ENCODE measurements around the gene OTOGL.

The OTOGL gene

GRCh38 chr12:80412343-80412953 is 313.1 kb downstream of the OTOGL start:
- Histone ChIP-seq H3K4ac (ENCODE audit: low read depth, low read length) (no peak overlapping the region), H4K8ac (ENCODE audit: low read depth, low read length) (no peak overlapping the region), H3K4me3 (ENCODE audit: low read depth, low read length) (no peak overlapping the region), H2AFZ (ENCODE audit: insufficient read depth, low read length, poor library complexity) (no peak overlapping the region), H2AK5ac (ENCODE audit: low read length) (no peak overlapping the region), H3K4me1 (ENCODE audit: control insufficient read depth in 1 of 2, insufficient read depth in 2 of 2, low read length in 2 of 2) (no peaks in the 10 kb centered on the region), H2BK12ac (ENCODE audit: low read length) (no peak overlapping the region), H3K23ac (ENCODE audit: low read length) (no peak overlapping the region), H3K14ac (ENCODE audit: low read length) (no peak overlapping the region), H3K79me1 (ENCODE audit: low read length) (no peaks in the 10 kb centered on the region), H3K27me3 (ENCODE audit: insufficient read depth, low read length) (no peaks in the 10 kb centered on the region), H3K4me2 (ENCODE audit: low read length) (no peak overlapping the region), H2BK120ac (ENCODE audit: insufficient read depth, low read length, poor library complexity) (no peak overlapping the region), H4K12ac (ENCODE audit: low read depth, low read length) (no peak overlapping the region), H3K9me3 (ENCODE audit: insufficient read depth, low read depth, low read length) (no peaks in the 10 kb centered on the region), H4K91ac (ENCODE audit: low read depth, low read length) (no peak overlapping the region), H3K18ac (ENCODE audit: low read length) (no peak overlapping the region), H3K27ac (ENCODE audit: low read depth, low read length) (no peak overlapping the region), H3K9ac (ENCODE audit: low read length) (no peak overlapping the region), H3K36me3 (ENCODE audit: control insufficient read depth in 1 of 2, insufficient read depth in 2 of 2, low read length in 2 of 2) (no peaks in the 10 kb centered on the region), H2BK5ac (ENCODE audit: low read depth, low read length, poor library complexity) (no peak overlapping the region), H3K79me2 (ENCODE audit: control insufficient read depth, insufficient read depth, low read length, poor library complexity) (no peaks in the 10 kb centered on the region)
- no CpG with 5 or more reads among the region's 3 CpGs for WGBS (ENCODE audit: extremely low coverage, insufficient coverage, insufficient read length)
- peak in 1 of 2 donors; percentile 85 for DNase-seq

- H2AK5ac ChIP-seq (ENCODE audit: low read length) = no peak overlapping the region
- H3K79me1 ChIP-seq (ENCODE audit: low read length) = no peaks in the 10 kb centered on the region
- no peak overlapping the region for H3K4ac ChIP-seq (ENCODE audit: low read depth, low read length)
- H3K27ac ChIP-seq (ENCODE audit: low read depth, low read length) = no peak overlapping the region
- no peak overlapping the region for H3K4me3 ChIP-seq (ENCODE audit: low read depth, low read length)
- no peak overlapping the region for H3K4me2 ChIP-seq (ENCODE audit: low read length)
- no peaks in the 10 kb centered on the region for H3K9me3 ChIP-seq (ENCODE audit: insufficient read depth, low read depth, low read length)
- H2AFZ ChIP-seq (ENCODE audit: insufficient read depth, low read length, poor library complexity) = no peak overlapping the region
- H4K8ac ChIP-seq (ENCODE audit: low read depth, low read length) = no peak overlapping the region
- H3K36me3 ChIP-seq (ENCODE audit: control insufficient read depth in 1 of 2, insufficient read depth in 2 of 2, low read length in 2 of 2) = no peaks in the 10 kb centered on the region
- no peak overlapping the region for H4K12ac ChIP-seq (ENCODE audit: low read depth, low read length)
- H2BK12ac ChIP-seq (ENCODE audit: low read length) = no peak overlapping the region
- H2BK5ac ChIP-seq (ENCODE audit: low read depth, low read length, poor library complexity) = no peak overlapping the region
- no peak overlapping the region for H3K9ac ChIP-seq (ENCODE audit: low read length)
- H3K27me3 ChIP-seq (ENCODE audit: insufficient read depth, low read length) = no peaks in the 10 kb centered on the region
- no peak overlapping the region for H3K23ac ChIP-seq (ENCODE audit: low read length)
- DNase-seq = peak in 1 of 2 donors; percentile 46
- H2BK120ac ChIP-seq (ENCODE audit: insufficient read depth, low read length, poor library complexity) = no peak overlapping the region
- H3K79me2 ChIP-seq (ENCODE audit: control insufficient read depth, insufficient read depth, low read length, poor library complexity) = no peaks in the 10 kb centered on the region
- no peak overlapping the region for H3K14ac ChIP-seq (ENCODE audit: low read length)
- H3K4me1 ChIP-seq (ENCODE audit: control insufficient read depth in 1 of 2, insufficient read depth in 2 of 2, low read length in 2 of 2) = no peaks in the 10 kb centered on the region
- no peak overlapping the region for H4K91ac ChIP-seq (ENCODE audit: low read depth, low read length)
- no CpG with 5 or more reads among the region's 3 CpGs for WGBS (ENCODE audit: extremely low coverage, insufficient coverage, insufficient read length)
- H3K18ac ChIP-seq (ENCODE audit: low read length) = no peak overlapping the region
Measured at GRCh38 chr12:80413462-80413861, 314.1 kb downstream of the OTOGL start.

GRCh38 chr12:80415466-80415865 is 316.1 kb downstream of the OTOGL start:
- Histone ChIP-seq H3K4ac (ENCODE audit: low read depth, low read length) (no peak overlapping the region), H3K79me1 (ENCODE audit: low read length) (no peaks in the 10 kb centered on the region), H3K27me3 (ENCODE audit: insufficient read depth, low read length) (no peaks in the 10 kb centered on the region), H2AK5ac (ENCODE audit: low read length) (no peak overlapping the region), H3K14ac (ENCODE audit: low read length) (no peak overlapping the region), H3K4me1 (ENCODE audit: control insufficient read depth in 1 of 2, insufficient read depth in 2 of 2, low read length in 2 of 2) (no peaks in the 10 kb centered on the region), H3K79me2 (ENCODE audit: control insufficient read depth, insufficient read depth, low read length, poor library complexity) (no peaks in the 10 kb centered on the region), H4K91ac (ENCODE audit: low read depth, low read length) (no peak overlapping the region), H4K8ac (ENCODE audit: low read depth, low read length) (no peak overlapping the region), H3K4me3 (ENCODE audit: low read depth, low read length) (no peak overlapping the region), H3K27ac (ENCODE audit: low read depth, low read length) (no peak overlapping the region), H3K9ac (ENCODE audit: low read length) (no peak overlapping the region), H3K4me2 (ENCODE audit: low read length) (no peak overlapping the region), H2BK5ac (ENCODE audit: low read depth, low read length, poor library complexity) (no peak overlapping the region), H2AFZ (ENCODE audit: insufficient read depth, low read length, poor library complexity) (no peak overlapping the region), H3K9me3 (ENCODE audit: insufficient read depth, low read depth, low read length) (no peaks in the 10 kb centered on the region), H4K12ac (ENCODE audit: low read depth, low read length) (no peak overlapping the region), H3K18ac (ENCODE audit: low read length) (no peak overlapping the region), H2BK120ac (ENCODE audit: insufficient read depth, low read length, poor library complexity) (no peak overlapping the region), H3K36me3 (ENCODE audit: control insufficient read depth in 1 of 2, insufficient read depth in 2 of 2, low read length in 2 of 2) (no peaks in the 10 kb centered on the region), H3K23ac (ENCODE audit: low read length) (no peak overlapping the region), H2BK12ac (ENCODE audit: low read length) (no peak overlapping the region)
- WGBS (ENCODE audit: extremely low coverage, insufficient coverage, insufficient read length) = no CpG with 5 or more reads among the region's 1 CpG
- no peak for DNase-seq

GRCh38 chr12:80419644-80420043 is 320.3 kb downstream of the OTOGL start:
- Histone ChIP-seq H2AFZ (ENCODE audit: insufficient read depth, low read length, poor library complexity) (no peak overlapping the region), H2BK12ac (ENCODE audit: low read length) (no peak overlapping the region), H4K91ac (ENCODE audit: low read depth, low read length) (no peak overlapping the region), H3K4me3 (ENCODE audit: low read depth, low read length) (no peak overlapping the region), H3K4me2 (ENCODE audit: low read length) (no peak overlapping the region), H2BK120ac (ENCODE audit: insufficient read depth, low read length, poor library complexity) (no peak overlapping the region), H3K23ac (ENCODE audit: low read length) (no peak overlapping the region), H3K79me1 (ENCODE audit: low read length) (no peaks in the 10 kb centered on the region), H3K27ac (ENCODE audit: low read depth, low read length) (no peak overlapping the region), H3K79me2 (ENCODE audit: control insufficient read depth, insufficient read depth, low read length, poor library complexity) (no peaks in the 10 kb centered on the region), H3K9ac (ENCODE audit: low read length) (no peak overlapping the region), H3K18ac (ENCODE audit: low read length) (no peak overlapping the region), H3K14ac (ENCODE audit: low read length) (no peak overlapping the region), H3K27me3 (ENCODE audit: insufficient read depth, low read length) (no peaks in the 10 kb centered on the region), H4K8ac (ENCODE audit: low read depth, low read length) (no peak overlapping the region), H4K12ac (ENCODE audit: low read depth, low read length) (no peak overlapping the region), H3K36me3 (ENCODE audit: control insufficient read depth in 1 of 2, insufficient read depth in 2 of 2, low read length in 2 of 2) (no peaks in the 10 kb centered on the region), H3K9me3 (ENCODE audit: insufficient read depth, low read depth, low read length) (no peaks in the 10 kb centered on the region), H3K4me1 (ENCODE audit: control insufficient read depth in 1 of 2, insufficient read depth in 2 of 2, low read length in 2 of 2) (no peaks in the 10 kb centered on the region), H2BK5ac (ENCODE audit: low read depth, low read length, poor library complexity) (no peak overlapping the region), H2AK5ac (ENCODE audit: low read length) (no peak overlapping the region), H3K4ac (ENCODE audit: low read depth, low read length) (no peak overlapping the region)
- DNase-seq = no peak

All from trophoblast cell (in vitro differentiated cells and primary cell).